Esophagus muscularis mucosa (tissue), 4 donors: ENCODE measurements around the gene RNU6-1. TPM values are rescaled to one million over a fixed set of nuclear protein-coding genes. Genes with fewer than 3 reads are reported as not detected.

Experiments used
- DNase-seq: peaks from one replicate; pipeline ENCODE4 v3.0.0-alpha.2; 2017; ENCODE audit errors: extremely low spot score
- H3K27ac ChIP-seq, 4 donors: fragments of 200-600 bp; sonication (generic); replicated peaks in 1 of 4; 1 replicate in 3 of 4; 2 replicates in 1 of 4; pipeline ENCODE4 v1.5.1; 2016 to 2019; ENCODE audit warnings: mild to moderate bottlenecking in 1 of 4
- H3K27me3 ChIP-seq, 4 donors: fragments of 200-600 bp; sonication (generic); one replicate each; pipeline versions ENCODE4 v1.5.1 to v1.6.0; 2016 to 2019
- H3K36me3 ChIP-seq, 4 donors: fragments of 200-600 bp; sonication (generic); one replicate each; pipeline ENCODE4 v1.5.1; 2016 to 2019
- H3K4me1 ChIP-seq, 4 donors: fragments of 200-600 bp; sonication (generic); one replicate each; pipeline ENCODE4 v1.5.1; 2016 to 2019
- H3K4me3 ChIP-seq, 4 donors: fragments of 200-600 bp; sonication (generic); 1 replicate in 2 of 4; 2 replicates in 2 of 4; pipeline ENCODE4 v1.5.1; 2016 to 2019; ENCODE audit warnings: mild to moderate bottlenecking in 4 of 4, moderate library complexity in 1 of 4
- H3K9me3 ChIP-seq, 4 donors: fragments of 200-600 bp; sonication (generic); 1 replicate in 3 of 4; 2 replicates in 1 of 4; pipeline ENCODE4 v1.5.1; 2016 to 2019
- CTCF ChIP-seq, 3 experiments: fragments of 200-600 bp in 2 of 3; fragments of 450-650 bp in 1 of 3; sonication (generic) in 2 of 3; IDR thresholded peaks; one replicate each; pipeline ENCODE4 v1.5.1; 2017 to 2019; ENCODE audit warnings: antibody characterized with exemption in 3 of 3, mild to moderate bottlenecking in 2 of 3, moderate library complexity in 1 of 3
- EP300 ChIP-seq: sonication (generic); formaldehyde crosslinking; IDR thresholded peaks from one replicate; pipeline ENCODE4 v1.6.1; 2017; ENCODE audit warnings: antibody characterized with exemption
- POLR2A ChIP-seq: fragments of 450-650 bp; IDR thresholded peaks from one replicate; pipeline ENCODE4 v1.6.1; 2017; ENCODE audit warnings: antibody characterized with exemption, moderate library complexity, mild to moderate bottlenecking, low read depth
- POLR2AphosphoS5 ChIP-seq, 2 donors: sonication (generic); formaldehyde crosslinking; IDR thresholded peaks; one replicate each; pipeline ENCODE4 v1.6.1; 2017; ENCODE audit warnings: antibody characterized with exemption in 2 of 2
- WGBS: methylation state at CpG from one replicate; pipeline ENCODE4 v1.1.5; 2018; 5-methylcytosine and 5-hydroxymethylcytosine counted together
- intact Hi-C: fragments of 100-400 bp; cut with DNase I; formaldehyde crosslinking; loops from one replicate; pipeline ENCODE4 v1.15.1; 2023
- total RNA-seq, 4 donors: library from RNA; depleted of rRNA; stranded (reverse); fragments of >200 nt; gene quantifications; one replicate each; pipeline versions ENCODE4 v1.1.0 to v1.2.1, GENCODE V29; 2016

Gene RNU6-1
- total RNA-seq, 4 donors from 2014 or later: not detected

DNA sequence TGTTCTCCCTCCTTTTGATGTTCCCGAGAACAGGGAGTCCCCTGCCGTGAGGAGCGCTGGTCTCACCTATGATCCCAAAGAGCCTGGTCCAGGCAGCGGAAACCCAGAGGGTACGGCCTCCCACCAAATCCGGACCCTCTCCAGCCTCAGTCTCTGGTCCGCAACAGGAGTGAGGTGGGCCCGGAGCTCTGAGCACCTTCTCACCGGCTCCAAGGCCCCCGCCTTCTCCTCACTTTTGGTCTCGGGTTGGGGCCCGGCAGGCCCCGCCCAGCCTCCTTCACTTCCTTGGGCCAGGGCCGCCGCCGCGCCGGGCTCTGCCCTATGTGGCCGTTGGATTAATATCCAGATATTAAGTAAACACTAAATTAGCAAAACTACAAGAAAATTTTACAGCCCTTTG is 20.2 kb downstream of the RNU6-1 start:
- H3K27ac ChIP-seq: no peak overlapping the region
- no peak overlapping the region for H3K4me3 ChIP-seq
- intact Hi-C loops: no loop called here
- H3K36me3 ChIP-seq: no peaks in the 10 kb centered on the region
- peaks cover 3 to 76% (median 58%) of the 10 kb centered on the region in 4 donors for H3K27me3 ChIP-seq
- DNase-seq: no peak
- H3K9me3 ChIP-seq: peaks cover 0 to 16% (median 8%) of the 10 kb centered on the region in 4 donors
- H3K4me1 ChIP-seq: peaks cover 8 to 53% (median 45%) of the 10 kb centered on the region in 4 donors
- 18% methylated on average over 19 of the region's 19 CpGs for WGBS
- no peak for TF ChIP-seq CTCF (IDR thresholded peaks at IDR 0.05)
- TF ChIP-seq EP300: no peak
- no peak for TF ChIP-seq POLR2A
- no peak for TF ChIP-seq POLR2AphosphoS5 (IDR thresholded peaks at IDR 0.05)

- intact Hi-C loops: no loop called here
- Histone ChIP-seq H3K4me3 (no peak overlapping the region), H3K27me3 (peaks cover 3 to 64% (median 47%) of the 10 kb centered on the region in 4 donors), H3K36me3 (no peaks in the 10 kb centered on the region), H3K9me3 (peaks cover 0 to 16% (median 8%) of the 10 kb centered on the region in 4 donors), H3K27ac (no peak overlapping the region), H3K4me1 (peaks cover 8 to 42% (median 34%) of the 10 kb centered on the region in 4 donors)
- DNase-seq: no peak
- 75% methylated on average over 3 of the region's 3 CpGs for WGBS
- TF ChIP-seq EP300 (no peak), POLR2AphosphoS5 (IDR thresholded peaks at IDR 0.05) (no peak), POLR2A (no peak), CTCF (IDR thresholded peaks at IDR 0.05) (no peak)
These were observed 21.4 kb downstream of the RNU6-1 start for GRCh38 chr15:67818464-67818863.

DNA sequence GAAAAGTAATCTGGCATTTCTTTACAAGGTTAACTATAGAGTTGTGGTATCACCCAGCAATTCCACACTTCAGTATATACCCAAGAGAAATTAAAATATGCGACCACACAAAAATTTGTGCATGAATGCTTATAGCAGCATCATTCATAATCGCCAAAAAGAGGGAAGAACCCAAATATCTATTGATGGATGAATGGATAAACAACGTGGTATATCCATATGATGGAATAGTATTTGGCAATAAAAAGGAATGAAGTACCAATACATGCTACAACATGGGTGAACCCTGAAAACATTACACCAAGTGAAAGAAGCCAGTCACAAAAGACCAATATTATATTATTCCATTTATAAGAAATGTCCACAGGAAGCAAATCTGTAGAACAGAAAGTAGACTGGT is 23.2 kb downstream of the RNU6-1 start:
- intact Hi-C loops: no loop called here
- Histone ChIP-seq H3K9me3 (peaks cover 0 to 16% (median 8%) of the 10 kb centered on the region in 4 donors), H3K4me3 (no peak overlapping the region), H3K27me3 (peaks cover 3 to 51% (median 31%) of the 10 kb centered on the region in 4 donors), H3K4me1 (peaks cover 3 to 25% (median 18%) of the 10 kb centered on the region in 4 donors), H3K27ac (no peak overlapping the region), H3K36me3 (no peaks in the 10 kb centered on the region)
- no peak for DNase-seq
- WGBS: 96% methylated on average over 3 of the region's 3 CpGs
- TF ChIP-seq EP300 (no peak), POLR2AphosphoS5 (IDR thresholded peaks at IDR 0.05) (no peak), CTCF (IDR thresholded peaks at IDR 0.05) (no peak), POLR2A (no peak)

DNA sequence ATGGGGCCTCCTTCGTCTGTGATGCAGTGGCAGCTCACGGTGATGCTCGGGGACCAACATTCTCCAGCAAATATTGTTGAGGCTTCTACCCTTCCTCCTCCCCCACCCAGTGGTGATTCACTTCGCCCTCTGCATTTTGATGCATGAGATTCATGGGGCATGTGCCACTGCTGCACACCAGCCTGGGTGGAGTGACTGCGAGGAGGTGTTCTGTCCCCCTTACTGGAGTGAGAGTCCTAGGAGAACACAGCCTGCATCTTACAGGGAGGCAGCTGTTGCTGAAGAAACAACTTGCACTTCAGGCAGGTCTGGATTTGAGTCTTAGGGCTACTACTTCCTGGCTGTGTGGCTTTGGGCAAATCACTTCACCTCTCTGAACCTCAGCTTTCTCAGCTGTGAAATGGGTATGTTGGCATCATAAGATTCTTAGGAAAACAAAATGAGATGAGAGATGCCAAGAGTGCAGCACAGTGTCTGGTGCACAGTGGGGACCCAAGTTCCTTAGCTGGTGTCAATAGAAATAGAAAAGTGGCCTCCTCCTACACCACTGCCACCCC is 24.7 kb downstream of the RNU6-1 start:
- Histone ChIP-seq H3K27ac (no peak overlapping the region), H3K4me1 (peaks cover 0 to 9% (median 7%) of the 10 kb centered on the region in 4 donors), H3K4me3 (no peak overlapping the region), H3K9me3 (peaks cover 0 to 16% (median 8%) of the 10 kb centered on the region in 4 donors), H3K27me3 (peaks cover 0 to 48% (median 15%) of the 10 kb centered on the region in 4 donors), H3K36me3 (no peaks in the 10 kb centered on the region)
- no peak for DNase-seq
- WGBS: 100% methylated on average over 4 of the region's 5 CpGs
- intact Hi-C loops: no loop called here
- no peak for TF ChIP-seq POLR2A
- TF ChIP-seq POLR2AphosphoS5 (IDR thresholded peaks at IDR 0.05): no peak
- no peak for TF ChIP-seq CTCF (IDR thresholded peaks at IDR 0.05)
- no peak for TF ChIP-seq EP300
